Measurements from ENCODE around the gene CYP1A2.
"Not testable (repeated sequence)": the region's sequence is repeated elsewhere in the genome, so short reads cannot be mapped to it uniquely, and the experiment has no call there.

CYP1A2 gene

GRCh38 chr15:74748322-74748946 lies at the start of gene CYP1A2:
Gene CYP1A2 (plus strand): TSS chr15:74748845. CDS start chr15:74749739, 894 bp downstream.
- DNase-seq, result no peak

DNA sequence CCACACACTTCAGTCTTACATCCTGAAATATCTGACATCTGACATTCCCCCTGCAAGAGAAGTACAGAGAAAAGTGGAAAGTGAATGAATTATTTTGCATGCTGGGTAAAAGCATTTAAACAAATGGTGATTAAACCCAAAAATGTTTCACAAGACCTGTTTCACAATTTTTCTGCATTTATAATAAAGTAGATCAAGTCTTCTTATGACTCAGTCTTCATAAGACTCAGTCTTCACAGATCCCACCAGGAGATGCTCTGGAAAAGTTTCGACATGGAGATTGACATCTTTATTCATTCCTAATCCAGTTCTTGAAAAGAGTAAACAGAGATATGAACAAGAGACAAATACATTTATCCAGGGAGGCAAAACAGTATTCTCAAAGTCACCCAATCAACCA lies 39.6 kb upstream of the CYP1A2 start:
- DNase-seq, result no peak

DNA sequence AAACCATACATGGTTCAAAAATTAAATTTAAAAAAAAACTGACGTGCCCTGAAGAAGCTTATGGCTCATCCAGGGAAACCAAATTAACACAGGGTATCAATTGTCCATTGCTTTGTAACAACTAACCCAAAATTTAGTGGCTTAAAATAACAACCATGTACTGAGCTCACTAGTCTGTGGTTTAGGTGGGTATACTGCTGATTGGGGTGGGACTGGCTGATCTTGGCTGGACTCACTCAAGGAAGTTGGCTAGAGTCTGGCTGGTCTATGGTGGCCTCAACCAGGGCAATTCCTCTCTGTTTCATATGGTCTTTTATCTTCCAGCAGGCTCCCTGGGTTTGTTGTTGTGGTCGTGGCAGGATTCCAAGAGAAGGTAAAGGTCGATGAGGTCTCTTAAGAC lies 38.8 kb upstream of the CYP1A2 start:
- no peak for DNase-seq

- DNase-seq, result no peak
These were observed 38.1 kb upstream of the CYP1A2 start for GRCh38 chr15:74710319-74711094.

DNA sequence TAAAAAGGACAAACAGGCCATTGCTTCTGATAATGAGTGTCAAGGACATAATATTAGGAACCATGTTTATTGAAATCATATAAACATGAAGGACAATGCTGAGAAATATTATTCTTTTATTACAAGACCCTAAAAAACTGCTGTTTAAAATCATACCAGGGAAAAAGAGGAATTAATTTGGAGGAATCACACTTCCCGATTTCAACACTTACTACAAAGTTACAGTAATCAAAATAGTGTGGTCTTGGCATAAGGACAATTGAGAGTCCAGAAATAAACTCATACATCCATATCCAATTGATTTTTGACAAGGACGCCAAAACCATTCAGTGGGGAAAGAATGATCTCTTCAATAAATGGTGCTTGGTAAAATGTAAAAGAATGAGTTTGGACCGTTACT lies 36.3 kb upstream of the CYP1A2 start:
- no peak for DNase-seq

DNA sequence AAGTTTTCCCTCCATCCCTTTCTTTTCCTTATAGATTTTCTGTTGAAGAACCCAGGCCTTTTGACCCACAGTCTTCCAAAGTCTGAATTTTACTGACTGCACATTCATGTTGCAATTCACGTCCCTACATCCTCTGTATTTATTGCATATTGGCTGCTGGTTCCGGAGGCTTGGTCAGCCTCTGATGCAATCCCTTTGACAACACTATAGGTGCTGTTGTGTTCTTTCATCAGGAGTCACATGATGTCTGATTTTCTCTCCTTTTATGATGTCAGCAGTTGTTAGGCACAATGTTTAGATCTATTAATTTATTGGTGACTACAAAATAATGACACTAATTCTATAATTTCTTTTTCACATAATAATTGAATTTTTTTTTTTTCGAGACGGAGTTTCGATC lies 32.0 kb upstream of the CYP1A2 start:
- no peak for DNase-seq

DNA sequence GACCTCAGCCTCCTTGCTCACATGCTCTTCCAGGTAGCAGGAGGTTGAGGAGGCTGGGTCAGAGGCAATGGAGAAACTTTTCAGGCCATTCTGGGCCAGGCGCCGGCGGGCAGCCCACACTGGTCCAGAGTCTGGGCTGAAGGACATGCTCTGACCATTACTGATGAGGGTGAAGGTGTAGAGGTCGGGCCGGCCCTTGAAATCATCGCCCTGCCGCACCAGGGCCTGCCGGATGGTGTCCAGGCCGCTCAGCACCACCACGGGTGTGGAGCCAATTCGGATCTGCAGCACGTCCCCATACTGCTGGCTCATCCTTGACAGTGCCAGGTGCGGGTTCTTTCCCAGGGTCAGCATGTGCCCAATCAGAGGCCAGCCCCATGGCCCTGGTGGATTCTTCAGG lies 26.1 kb upstream of the CYP1A2 start:
- no peak for DNase-seq

DNA sequence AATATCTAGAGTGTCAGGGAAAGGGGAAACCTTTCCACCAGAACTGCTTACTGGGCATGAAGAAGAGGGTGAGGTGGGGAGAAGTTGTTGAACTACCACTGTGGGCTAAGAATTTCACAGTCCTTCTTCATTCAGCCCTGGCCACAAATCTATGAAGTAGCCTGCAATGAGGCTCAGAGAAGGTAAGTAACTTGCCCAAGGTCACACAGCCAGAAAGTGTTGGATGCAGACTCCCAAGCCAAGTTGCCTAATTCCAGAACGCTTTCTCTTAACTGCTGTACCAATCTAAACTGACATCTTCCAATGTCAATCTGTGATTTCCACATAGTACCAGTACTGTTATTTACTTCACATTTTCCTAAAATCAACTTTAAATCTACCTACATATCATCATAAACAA lies 25.5 kb upstream of the CYP1A2 start:
- DNase-seq, result no peak

GRCh38 chr15:74723754-74724334 lies 24.8 kb upstream of the CYP1A2 start:
- peak in 11 of 58 donors; percentile 4 to 62 (median 11) for DNase-seq

- DNase-seq, result no peak
These were observed 23.9 kb upstream of the CYP1A2 start for GRCh38 chr15:74724570-74725224.

DNA sequence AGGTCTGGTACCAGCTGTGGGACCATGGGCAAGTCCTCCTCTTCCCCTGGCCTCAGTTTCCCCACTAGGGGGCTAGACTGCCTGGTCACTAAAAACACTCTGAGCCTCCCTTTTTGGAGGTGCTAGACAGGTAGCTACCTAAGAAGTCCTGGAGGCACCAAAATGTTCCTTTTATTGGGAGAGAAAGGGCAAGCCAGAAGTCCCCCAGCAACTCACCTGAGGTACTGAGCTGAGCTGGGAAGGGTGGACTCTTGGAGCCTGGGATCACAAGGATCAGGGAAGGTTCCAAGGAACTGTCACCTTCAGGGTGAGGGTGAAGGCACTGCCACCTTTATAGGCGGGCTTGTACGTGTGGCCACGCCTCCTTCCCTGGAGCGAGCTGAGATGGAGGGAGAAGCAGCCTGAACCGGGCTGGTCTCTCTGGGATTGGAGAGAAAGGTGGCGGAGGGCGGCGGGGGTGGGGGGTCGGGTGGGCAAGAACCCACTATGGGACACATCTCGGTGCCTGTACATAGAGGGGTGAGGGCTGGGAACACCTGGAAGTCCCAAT lies 23.3 kb upstream of the CYP1A2 start, which contains the start of gene CYP1A1:
CYP1A1 (minus strand) TSS at position 304 of the 550 bp plus-strand sequence. CDS start 2,431 bp downstream, outside the sequence.
- peak in 6 of 58 donors; percentile 1 to 59 (median 9) for DNase-seq

DNA sequence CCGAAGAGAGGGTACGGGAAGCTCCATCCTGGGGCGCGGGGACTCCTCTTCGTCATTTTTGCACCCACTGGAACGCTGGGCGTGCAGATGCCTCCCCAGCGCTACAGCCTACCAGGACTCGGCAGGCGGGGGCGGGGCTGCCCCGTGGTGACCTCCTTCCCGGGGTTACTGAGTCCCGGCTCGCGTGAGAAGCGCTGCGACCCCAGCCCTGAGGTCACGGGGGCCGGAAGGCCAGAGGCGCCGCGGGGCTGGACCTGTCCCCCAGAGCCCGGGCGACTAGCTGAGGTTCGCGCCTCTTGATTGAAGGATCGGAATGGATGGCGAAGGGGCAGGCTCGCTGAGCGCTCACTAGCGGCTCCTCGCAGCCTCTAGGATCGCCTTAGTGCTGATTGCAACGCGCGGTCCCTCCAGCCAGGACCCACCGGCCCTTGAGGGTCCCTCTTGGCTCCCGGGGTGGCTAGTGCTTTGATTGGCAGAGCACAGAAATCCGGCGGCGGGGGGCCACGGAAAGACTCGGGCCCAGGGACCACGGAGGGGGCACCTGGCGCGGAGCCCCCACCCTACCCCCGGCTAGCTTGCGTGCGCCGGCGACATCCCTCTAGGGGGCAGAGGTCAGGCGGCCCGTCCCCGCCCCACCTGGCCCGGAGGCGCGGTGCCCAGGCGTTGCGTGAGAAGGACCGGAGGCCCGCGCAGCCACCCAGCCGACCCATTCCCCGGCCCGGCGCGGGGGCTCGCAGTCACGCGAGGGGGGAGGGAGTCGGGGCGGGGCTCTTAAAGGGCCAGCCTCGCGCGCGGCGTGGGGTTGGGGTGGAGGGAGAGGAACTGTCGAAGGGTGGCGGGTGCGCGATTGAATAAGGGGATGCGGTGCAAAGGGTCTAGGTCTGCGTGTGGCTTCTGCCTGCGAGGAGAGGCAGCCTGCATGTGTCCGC lies 22.5 kb upstream of the CYP1A2 start:
- DNase-seq, result peak in 11 of 58 donors; percentile 7 to 59 (median 17)

DNA sequence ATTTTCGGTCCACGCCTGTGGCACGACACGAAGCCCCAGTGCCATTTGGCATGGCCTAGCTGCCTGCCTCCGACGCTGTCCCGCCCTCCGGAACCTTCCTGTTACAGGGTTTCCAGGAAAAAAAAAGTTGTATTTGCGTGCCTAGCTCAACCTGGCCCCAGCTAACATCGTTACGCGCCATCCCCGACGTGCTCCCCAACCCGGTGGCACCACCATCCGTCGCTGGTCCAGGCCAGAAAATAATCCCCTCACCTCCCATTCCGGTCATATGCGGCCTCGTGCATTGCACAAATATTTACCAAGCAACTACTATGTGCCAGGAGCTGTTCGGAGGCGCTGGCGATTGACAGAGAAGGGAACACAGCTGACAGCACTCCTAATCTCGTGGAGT lies 21.9 kb upstream of the CYP1A2 start:
- DNase-seq, result no peak

GRCh38 chr15:74727727-74728126 lies 20.9 kb upstream of the CYP1A2 start:
- DNase-seq, result no peak

DNA sequence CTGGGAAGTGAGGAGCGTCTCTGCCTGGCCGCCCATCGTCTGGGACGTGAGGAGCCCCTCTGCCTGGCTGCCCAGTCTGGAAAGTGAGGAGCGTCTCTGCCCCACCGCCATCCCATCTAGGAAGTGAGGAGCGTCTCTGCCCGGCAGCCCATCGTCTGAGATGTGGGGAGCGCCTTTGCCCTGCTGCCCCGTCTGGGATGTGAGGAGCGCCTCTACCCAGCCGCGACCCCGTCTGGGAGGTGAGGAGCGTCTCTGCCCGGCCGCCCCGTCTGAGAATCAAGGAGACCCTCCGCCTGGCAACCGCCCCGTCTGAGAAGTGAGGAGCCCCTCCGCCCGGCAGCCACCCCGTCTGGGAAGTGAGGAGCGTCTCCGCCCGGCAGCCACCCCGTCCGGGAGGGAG lies 19.9 kb upstream of the CYP1A2 start:
- DNase-seq, result not testable (repeated sequence)

DNA sequence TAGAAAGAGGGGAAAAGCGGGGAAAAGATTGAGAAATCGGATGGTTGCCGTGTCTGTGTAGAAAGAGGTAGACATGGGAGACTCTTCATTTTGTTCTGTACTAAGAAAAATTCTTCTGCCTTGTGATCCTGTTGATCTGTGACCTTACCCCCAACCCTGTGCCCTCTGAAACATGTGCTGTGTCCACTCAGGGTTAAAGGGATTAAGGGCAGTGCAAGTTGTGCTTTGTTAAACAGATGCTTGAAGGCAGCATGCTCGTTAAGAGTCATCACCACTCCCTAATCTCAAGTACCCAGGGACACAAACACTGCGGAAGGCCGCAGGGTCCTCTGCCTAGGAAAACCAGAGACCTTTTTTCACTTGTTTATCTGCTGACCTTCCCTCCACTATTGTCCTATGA lies 19.3 kb upstream of the CYP1A2 start:
- DNase-seq, result not testable (repeated sequence)

DNA sequence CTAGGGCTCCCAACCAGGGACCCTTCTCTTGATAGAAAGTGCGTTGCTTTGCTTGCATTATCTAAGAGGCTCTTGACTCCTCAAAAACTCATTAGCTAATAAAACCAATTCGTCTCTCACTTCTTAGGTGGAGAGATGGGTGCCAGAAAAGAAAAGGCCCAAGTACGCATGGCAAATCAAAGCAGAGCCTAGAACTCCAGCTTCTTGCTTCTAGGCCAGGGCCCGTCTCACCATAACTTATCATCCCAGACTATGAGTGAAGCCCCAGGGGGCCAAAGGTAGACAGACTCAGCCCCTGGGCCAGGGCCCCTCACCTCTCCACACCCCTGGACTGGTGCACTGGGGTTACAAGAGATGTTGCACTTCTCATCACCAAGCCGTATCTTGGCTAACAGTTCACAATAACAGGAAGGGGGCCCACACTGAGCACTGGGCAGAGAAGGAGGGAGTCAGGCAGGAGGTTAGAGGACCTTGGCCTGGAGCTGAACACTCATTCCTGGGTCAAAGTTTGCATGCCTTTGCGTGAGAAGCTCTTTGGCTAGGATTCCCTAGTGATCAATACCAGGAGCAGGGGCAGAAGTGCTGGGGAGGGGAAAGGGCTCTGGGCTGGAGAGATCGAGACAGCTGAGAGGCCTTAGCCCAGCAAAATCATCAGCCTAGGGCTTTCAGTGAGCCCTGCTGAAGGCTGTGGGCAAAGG lies 17.9 kb upstream of the CYP1A2 start:
- DNase-seq, result no peak

DNA sequence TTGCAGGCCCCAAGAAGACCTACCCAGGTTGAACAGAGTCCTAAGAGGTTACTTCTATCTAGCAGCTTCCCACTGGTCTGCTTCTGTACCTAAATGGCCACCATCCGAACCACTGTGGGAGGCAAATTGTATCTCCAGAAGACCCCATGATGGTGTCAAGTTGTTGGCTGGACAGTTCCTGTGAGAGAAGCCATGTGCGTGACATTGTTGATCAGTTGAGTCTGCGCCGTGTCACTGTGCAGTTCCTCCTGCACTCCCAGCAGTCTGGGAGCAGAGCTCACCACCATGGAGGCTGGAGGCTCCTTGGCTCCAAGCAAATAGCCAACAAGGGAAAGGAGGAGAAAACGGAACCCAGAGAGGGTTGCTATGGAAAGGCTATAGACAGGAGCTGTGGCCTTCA lies 15.8 kb upstream of the CYP1A2 start:
- DNase-seq, result no peak

DNA sequence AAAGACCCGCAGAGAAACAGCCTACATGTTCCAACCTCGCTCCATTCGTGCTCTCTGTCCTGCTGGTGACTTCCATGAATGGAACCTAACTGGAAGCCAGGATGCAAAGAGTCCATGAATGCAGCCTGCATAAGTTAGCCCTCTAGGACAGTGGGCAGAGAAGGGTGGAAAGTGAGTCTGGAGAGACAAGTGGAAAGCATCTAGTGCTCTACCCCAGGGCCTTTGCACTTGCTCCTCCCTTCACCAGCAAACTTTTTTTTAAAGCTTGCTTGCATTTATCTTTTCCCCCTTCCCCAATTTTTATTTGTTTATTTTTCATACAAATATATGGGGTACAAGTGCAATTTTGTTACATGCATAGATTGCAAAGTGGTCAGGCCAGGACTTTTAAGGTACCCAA lies 15.4 kb upstream of the CYP1A2 start:
- DNase-seq, result no peak

- DNase-seq, result no peak
These were observed 13.3 kb upstream of the CYP1A2 start for GRCh38 chr15:74735305-74735704.

All from anterior cingulate cortex (tissue), 58 donors.